Upper lobe of left lung (tissue), 6 donors: ENCODE results near the gene RSPH9. TPM values are rescaled to one million over a fixed set of nuclear protein-coding genes. Genes with fewer than 3 reads are reported as not detected.

Experiments used
- ATAC-seq, 2 donors: fragments of 200-7000 bp; cut with Tn5 transposase; one replicate each; pipeline ENCODE4 v1.9.1; 2022; ENCODE audit warnings: mild to moderate bottlenecking in 2 of 2, moderate library complexity in 2 of 2; ENCODE audit not compliant: low FRiP score in 2 of 2
- DNase-seq, 2 donors: peaks; one replicate each; pipeline ENCODE4 v3.0.0-alpha.2; 2019 to 2020
- H3K27ac ChIP-seq, 4 donors: fragments of 200-600 bp; sonication (generic); one replicate each; pipeline ENCODE4 v1.5.1; 2016 to 2019
- H3K27me3 ChIP-seq, 4 donors: fragments of 200-600 bp; sonication (generic); one replicate each; pipeline ENCODE4 v1.5.1; 2017 to 2019
- H3K36me3 ChIP-seq, 4 donors: fragments of 200-600 bp; sonication (generic); one replicate each; pipeline ENCODE4 v1.5.1; 2016 to 2019
- H3K4me1 ChIP-seq, 4 donors: fragments of 200-600 bp; sonication (generic); one replicate each; pipeline ENCODE4 v1.5.1; 2018 to 2019
- H3K4me3 ChIP-seq, 4 donors: fragments of 200-600 bp; sonication (generic); one replicate each; pipeline ENCODE4 v1.5.1; 2017 to 2019; ENCODE audit warnings: mild to moderate bottlenecking in 2 of 4, moderate library complexity in 1 of 4
- H3K9me3 ChIP-seq, 4 donors: fragments of 200-600 bp; sonication (generic); one replicate each; pipeline ENCODE4 v1.5.1; 2018 to 2019
- EP300 ChIP-seq, 4 donors: sonication (generic); formaldehyde crosslinking; IDR thresholded peaks; one replicate each; pipeline ENCODE4 v1.5.1; 2017; ENCODE audit warnings: antibody characterized with exemption in 4 of 4, control low read depth in 2 of 4
- POLR2A ChIP-seq, 4 donors: fragments of 450-650 bp; IDR thresholded peaks; one replicate each; pipeline ENCODE4 v1.5.1; 2016 to 2017; ENCODE audit warnings: antibody characterized with exemption in 4 of 4, mild to moderate bottlenecking in 2 of 4
- POLR2AphosphoS5 ChIP-seq, 2 donors: sonication (generic); formaldehyde crosslinking; IDR thresholded peaks; one replicate each; pipeline ENCODE4 v1.5.1; 2017; ENCODE audit warnings: antibody characterized with exemption in 2 of 2
- WGBS, 2 donors: methylation state at CpG; one replicate each; pipeline ENCODE4 v1.1.5; 2017 to 2018; 5-methylcytosine and 5-hydroxymethylcytosine counted together
- total RNA-seq, 6 donors: library from RNA; depleted of rRNA in 4 of 6; stranded (reverse); fragments of >200 nt in 4 of 6; gene quantifications; one replicate each; pipeline versions ENCODE4 v1.1.0 to v1.2.1, GENCODE V29; 2016 to 2021
- TF ChIP-seq, protein P1 (sequence below), 6 experiments: fragments of 450-650 bp in 4 of 6; fragments of 200-600 bp in 2 of 6; sonication (generic) in 2 of 6; IDR thresholded peaks; one replicate each; pipeline ENCODE4 v1.5.1; 2016 to 2019; ENCODE audit warnings: antibody characterized with exemption in 6 of 6
- donor health status: DM: no; HTN: no; CAD: no; lungs with moderate emphysema.
- donor health status: DM: no; HTN: yes; CAD: no; lungs with severe emphysema.

RSPH9 gene
- total RNA-seq, 6 donors from 2014 or later, result 0.20 to 4.2 (median 2.1) TPM

DNA sequence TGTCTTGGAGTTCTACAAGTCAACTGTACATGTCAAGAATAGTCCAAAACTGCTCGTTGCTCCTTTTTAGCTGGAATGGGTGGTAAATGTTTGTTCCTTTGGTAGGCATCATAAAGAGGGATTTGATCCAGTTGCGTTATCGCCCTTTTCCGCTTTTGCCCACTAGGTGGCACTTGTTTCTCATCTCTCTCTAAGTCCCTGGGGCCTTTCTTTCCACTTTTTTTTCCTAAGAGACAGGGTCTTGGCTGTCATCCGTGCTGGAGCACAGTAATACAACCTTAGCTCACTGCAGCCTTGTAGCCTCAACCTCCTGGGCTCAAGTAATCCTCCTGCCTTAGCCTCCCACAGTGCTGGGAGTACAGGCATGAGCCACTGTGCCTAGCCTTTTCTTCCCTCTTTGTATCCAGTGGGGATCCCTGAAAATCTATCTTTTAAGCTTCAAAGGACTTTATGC, 36.5 kb upstream of the RSPH9 start:
- 6 to 7% methylated on average over 5 of the region's 5 CpGs for WGBS, 2 donors
- peaks cover 10 to 64% (median 31%) of the 10 kb centered on the region in 4 donors for H3K36me3 ChIP-seq
- H3K9me3 ChIP-seq, result no peaks in the 10 kb centered on the region
- no peaks in the 10 kb centered on the region for H3K27me3 ChIP-seq
- DNase-seq (peak in 1 of 2 donors; percentile 68), ATAC-seq (peak; percentile 67 to 74)
- peaks cover 0 to 8% (median 2%) of the 10 kb centered on the region in 4 donors for H3K4me1 ChIP-seq
- no peak overlapping the region for H3K4me3 ChIP-seq
- TF ChIP-seq, protein P1, sequence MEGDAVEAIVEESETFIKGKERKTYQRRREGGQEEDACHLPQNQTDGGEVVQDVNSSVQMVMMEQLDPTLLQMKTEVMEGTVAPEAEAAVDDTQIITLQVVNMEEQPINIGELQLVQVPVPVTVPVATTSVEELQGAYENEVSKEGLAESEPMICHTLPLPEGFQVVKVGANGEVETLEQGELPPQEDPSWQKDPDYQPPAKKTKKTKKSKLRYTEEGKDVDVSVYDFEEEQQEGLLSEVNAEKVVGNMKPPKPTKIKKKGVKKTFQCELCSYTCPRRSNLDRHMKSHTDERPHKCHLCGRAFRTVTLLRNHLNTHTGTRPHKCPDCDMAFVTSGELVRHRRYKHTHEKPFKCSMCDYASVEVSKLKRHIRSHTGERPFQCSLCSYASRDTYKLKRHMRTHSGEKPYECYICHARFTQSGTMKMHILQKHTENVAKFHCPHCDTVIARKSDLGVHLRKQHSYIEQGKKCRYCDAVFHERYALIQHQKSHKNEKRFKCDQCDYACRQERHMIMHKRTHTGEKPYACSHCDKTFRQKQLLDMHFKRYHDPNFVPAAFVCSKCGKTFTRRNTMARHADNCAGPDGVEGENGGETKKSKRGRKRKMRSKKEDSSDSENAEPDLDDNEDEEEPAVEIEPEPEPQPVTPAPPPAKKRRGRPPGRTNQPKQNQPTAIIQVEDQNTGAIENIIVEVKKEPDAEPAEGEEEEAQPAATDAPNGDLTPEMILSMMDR (IDR thresholded peaks at IDR 0.05), result peak; percentile 56 to 73 (median 66)
- TF ChIP-seq EP300 (IDR thresholded peaks at IDR 0.05), result no peak
- H3K27ac ChIP-seq, result no peak overlapping the region

DNA sequence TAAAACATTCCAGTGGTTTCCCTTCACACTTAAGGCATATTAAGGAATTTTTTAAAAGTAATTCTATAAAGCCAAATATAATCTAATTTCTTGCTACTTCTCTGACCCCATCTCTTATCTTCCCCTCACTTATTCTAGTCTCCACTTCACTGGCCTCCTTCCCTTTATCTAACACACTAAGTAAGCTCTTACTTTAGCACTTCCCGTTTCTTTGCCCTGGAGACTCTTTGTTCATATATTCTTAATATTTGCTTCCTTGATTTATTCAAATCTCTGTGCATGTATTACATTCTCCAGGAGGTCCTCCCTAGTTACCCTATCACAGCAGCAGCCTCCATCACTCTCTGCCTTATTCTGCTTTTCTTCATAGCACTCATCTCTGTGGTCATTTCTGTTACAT, 36.0 kb upstream of the RSPH9 start:
- Histone ChIP-seq H3K4me1 (peaks cover 0 to 8% (median 2%) of the 10 kb centered on the region in 4 donors), H3K4me3 (no peak overlapping the region), H3K36me3 (peaks cover 10 to 64% (median 30%) of the 10 kb centered on the region in 4 donors), H3K9me3 (no peaks in the 10 kb centered on the region), H3K27ac (no peak overlapping the region), H3K27me3 (no peaks in the 10 kb centered on the region)
- no peak for TF ChIP-seq POLR2AphosphoS5 (IDR thresholded peaks at IDR 0.05)
- TF ChIP-seq, protein P1 (IDR thresholded peaks at IDR 0.05), result no peak
- TF ChIP-seq POLR2A (IDR thresholded peaks at IDR 0.05), result no peak
- TF ChIP-seq EP300 (IDR thresholded peaks at IDR 0.05), result no peak
- DNase-seq (no peak), ATAC-seq (peak in 1 of 2 donors; percentile 35)
- 30 to 54% methylated on average over 1 of the region's 1 CpG for WGBS, 2 donors

DNA sequence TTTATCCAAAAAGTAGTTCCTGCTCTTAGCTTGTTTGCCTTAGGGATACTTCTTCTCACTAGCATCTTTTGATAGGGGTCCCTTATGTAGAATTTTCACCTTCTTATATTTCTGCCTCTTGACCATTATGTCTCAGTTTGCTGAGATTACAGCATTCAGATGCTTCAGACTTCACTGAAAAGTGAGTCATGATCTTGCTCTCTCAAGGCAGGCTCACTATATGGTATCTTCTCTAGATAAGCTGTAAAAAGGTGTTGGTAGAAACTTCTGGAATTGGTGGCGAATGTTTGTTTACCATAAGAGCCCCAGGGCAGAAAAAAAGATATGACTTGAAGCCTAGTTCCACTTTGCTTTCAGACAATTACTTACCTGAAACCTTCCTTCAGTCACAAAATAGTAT, 35.4 kb upstream of the RSPH9 start:
- WGBS, 2 donors, result 91 to 100% methylated on average over 1 of the region's 1 CpG

DNA sequence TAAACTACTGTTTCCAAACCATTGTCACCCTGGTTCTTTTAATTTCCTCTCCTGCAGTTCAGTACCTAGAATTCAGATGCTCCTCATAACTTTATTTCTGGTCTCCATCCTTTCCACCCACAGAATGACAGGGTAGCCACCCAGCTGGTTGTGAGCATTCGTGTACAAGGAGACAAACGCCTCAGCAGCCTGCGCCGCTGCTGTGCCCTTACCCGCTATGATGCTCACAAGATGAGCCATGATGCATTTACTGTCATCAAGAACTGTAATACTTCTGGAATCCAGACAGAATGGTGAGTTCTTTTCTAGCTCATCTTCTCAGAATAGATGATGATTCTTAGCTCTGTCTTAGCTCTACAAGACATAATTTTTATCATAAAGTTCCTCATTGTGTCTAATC, 34.4 kb upstream of the RSPH9 start:
- 94 to 97% methylated on average over 5 of the region's 5 CpGs for WGBS, 2 donors
- peaks cover 0 to 8% (median 2%) of the 10 kb centered on the region in 4 donors for H3K4me1 ChIP-seq
- no peaks in the 10 kb centered on the region for H3K9me3 ChIP-seq
- H3K4me3 ChIP-seq, result no peak overlapping the region
- DNase-seq (no peak), ATAC-seq (no peak)
- TF ChIP-seq POLR2AphosphoS5 (IDR thresholded peaks at IDR 0.05) (no peak), EP300 (IDR thresholded peaks at IDR 0.05) (no peak), POLR2A (IDR thresholded peaks at IDR 0.05) (no peak)
- TF ChIP-seq, protein P1 (IDR thresholded peaks at IDR 0.05), result no peak
- no peak overlapping the region for H3K27ac ChIP-seq
- peaks cover 14 to 59% (median 35%) of the 10 kb centered on the region in 4 donors for H3K36me3 ChIP-seq
- no peaks in the 10 kb centered on the region for H3K27me3 ChIP-seq

More for the DNA sequence above, 35.4 kb upstream of the RSPH9 start:
- no peak for DNase-seq
- no peak overlapping the region for H3K4me3 ChIP-seq
- peaks cover 0 to 8% (median 2%) of the 10 kb centered on the region in 4 donors for H3K4me1 ChIP-seq
- H3K36me3 ChIP-seq, result peaks cover 14 to 64% (median 34%) of the 10 kb centered on the region in 4 donors
- TF ChIP-seq, protein P1 (IDR thresholded peaks at IDR 0.05), result no peak
- TF ChIP-seq POLR2AphosphoS5 (IDR thresholded peaks at IDR 0.05), result no peak
- no peak for TF ChIP-seq EP300 (IDR thresholded peaks at IDR 0.05)
- TF ChIP-seq POLR2A (IDR thresholded peaks at IDR 0.05), result no peak
- no peak overlapping the region for H3K27ac ChIP-seq
- H3K9me3 ChIP-seq, result no peaks in the 10 kb centered on the region
- H3K27me3 ChIP-seq, result no peaks in the 10 kb centered on the region
- ATAC-seq, result no peak

DNA sequence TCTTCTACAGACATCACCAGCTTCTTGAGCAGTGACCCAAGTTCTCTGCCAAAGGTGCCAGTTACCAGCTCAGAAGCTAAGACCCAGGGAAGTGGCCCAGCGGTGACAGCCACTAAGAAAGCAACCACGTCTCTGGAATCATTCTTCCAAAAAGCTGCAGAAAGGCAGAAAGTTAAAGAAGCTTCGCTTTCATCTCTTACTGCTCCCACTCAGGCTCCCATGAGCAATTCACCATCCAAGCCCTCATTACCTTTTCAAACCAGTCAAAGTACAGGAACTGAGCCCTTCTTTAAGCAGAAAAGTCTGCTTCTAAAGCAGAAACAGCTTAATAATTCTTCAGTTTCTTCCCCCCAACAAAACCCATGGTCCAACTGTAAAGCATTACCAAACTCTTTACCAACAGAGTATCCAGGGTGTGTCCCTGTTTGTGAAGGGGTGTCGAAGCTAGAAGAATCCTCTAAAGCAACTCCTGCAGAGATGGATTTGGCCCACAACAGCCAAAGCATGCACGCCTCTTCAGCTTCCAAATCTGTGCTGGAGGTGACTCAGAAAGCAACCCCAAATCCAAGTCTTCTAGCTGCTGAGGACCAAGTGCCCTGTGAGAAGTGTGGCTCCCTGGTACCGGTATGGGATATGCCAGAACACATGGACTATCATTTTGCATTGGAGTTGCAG, 31.0 kb upstream of the RSPH9 start:
- H3K9me3 ChIP-seq, result no peaks in the 10 kb centered on the region
- H3K27me3 ChIP-seq, result no peaks in the 10 kb centered on the region
- no peak overlapping the region for H3K27ac ChIP-seq
- no peak overlapping the region for H3K4me3 ChIP-seq
- 91 to 98% methylated on average over 6 of the region's 6 CpGs for WGBS, 2 donors
- H3K36me3 ChIP-seq, result peaks cover 14 to 45% (median 30%) of the 10 kb centered on the region in 4 donors
- TF ChIP-seq, protein P1 (IDR thresholded peaks at IDR 0.05), result no peak
- TF ChIP-seq POLR2A (IDR thresholded peaks at IDR 0.05), result no peak
- no peak for TF ChIP-seq EP300 (IDR thresholded peaks at IDR 0.05)
- TF ChIP-seq POLR2AphosphoS5 (IDR thresholded peaks at IDR 0.05), result no peak
- ATAC-seq (no peak), DNase-seq (no peak)
- H3K4me1 ChIP-seq, result no peaks in the 10 kb centered on the region
